Measurements from ENCODE around the gene COL12A1. TPM values are rescaled to one million over a fixed set of nuclear protein-coding genes. Genes with fewer than 3 reads are reported as not detected.

The COL12A1 gene
- total RNA-seq, 6 experiments from 2014 or later = 1.1 to 4.4 (median 3.0) TPM

DNA sequence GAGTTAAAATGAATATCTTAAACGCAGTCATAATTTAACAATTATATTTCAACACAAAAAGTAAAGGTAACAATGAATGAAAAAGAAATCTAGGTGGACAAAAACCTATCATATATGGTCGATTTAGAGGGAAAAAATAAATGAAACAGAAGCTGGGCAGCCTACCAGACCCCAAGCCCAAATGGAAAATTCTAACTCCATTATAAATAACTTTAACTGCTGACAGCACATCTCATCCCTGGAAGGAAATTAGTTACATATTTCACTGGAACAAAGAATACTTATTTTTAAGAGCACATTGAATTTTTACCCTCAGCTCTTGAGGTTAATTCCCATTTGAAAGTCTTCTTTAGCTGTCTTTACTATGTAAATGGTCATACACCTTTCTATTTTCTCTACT is 39.1 kb downstream of the COL12A1 start:
- no peak overlapping the region for H3K27ac ChIP-seq
- 33% methylated on average over 2 of the region's 2 CpGs for WGBS (ENCODE audit: insufficient coverage, low coverage, low lambda C conversion rate, missing lambda C conversion rate)
- H3K4me3 ChIP-seq = no peak overlapping the region
- intact Hi-C loops (cut with DNase I) = no loop called here
- H3K9me3 ChIP-seq = no peaks in the 10 kb centered on the region
- no peaks in the 10 kb centered on the region for H3K36me3 ChIP-seq
- DNase-seq (no peak), ATAC-seq (no peak)
- no peaks in the 10 kb centered on the region for H3K4me1 ChIP-seq
- no peaks in the 10 kb centered on the region for H3K27me3 ChIP-seq
- TF ChIP-seq POLR2A (IDR thresholded peaks at IDR 0.05) = no peak
- TF ChIP-seq, protein P1, sequence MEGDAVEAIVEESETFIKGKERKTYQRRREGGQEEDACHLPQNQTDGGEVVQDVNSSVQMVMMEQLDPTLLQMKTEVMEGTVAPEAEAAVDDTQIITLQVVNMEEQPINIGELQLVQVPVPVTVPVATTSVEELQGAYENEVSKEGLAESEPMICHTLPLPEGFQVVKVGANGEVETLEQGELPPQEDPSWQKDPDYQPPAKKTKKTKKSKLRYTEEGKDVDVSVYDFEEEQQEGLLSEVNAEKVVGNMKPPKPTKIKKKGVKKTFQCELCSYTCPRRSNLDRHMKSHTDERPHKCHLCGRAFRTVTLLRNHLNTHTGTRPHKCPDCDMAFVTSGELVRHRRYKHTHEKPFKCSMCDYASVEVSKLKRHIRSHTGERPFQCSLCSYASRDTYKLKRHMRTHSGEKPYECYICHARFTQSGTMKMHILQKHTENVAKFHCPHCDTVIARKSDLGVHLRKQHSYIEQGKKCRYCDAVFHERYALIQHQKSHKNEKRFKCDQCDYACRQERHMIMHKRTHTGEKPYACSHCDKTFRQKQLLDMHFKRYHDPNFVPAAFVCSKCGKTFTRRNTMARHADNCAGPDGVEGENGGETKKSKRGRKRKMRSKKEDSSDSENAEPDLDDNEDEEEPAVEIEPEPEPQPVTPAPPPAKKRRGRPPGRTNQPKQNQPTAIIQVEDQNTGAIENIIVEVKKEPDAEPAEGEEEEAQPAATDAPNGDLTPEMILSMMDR (IDR thresholded peaks at IDR 0.05) = no peak

DNA sequence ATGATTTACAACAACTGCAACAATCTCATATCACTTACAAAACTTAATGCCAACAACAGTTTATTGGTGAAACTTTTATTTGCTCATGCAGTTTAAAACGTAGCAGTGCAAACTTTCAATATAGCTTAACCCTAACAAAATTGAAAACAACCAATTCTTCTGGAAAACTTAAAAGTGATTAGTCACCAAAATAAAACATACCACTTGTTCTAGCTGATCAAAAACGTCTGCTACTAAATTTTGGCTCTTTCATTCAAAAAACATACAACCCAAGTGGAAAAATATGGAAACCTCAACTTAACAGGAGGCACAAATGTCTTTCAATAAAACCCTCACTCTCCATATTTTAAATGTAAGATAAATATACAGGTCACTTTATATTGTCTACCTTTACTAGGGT is 39.6 kb downstream of the COL12A1 start:
- TF ChIP-seq POLR2A (IDR thresholded peaks at IDR 0.05) = no peak
- TF ChIP-seq, protein P1 (IDR thresholded peaks at IDR 0.05) = no peak
- no peaks in the 10 kb centered on the region for H3K4me1 ChIP-seq
- ATAC-seq (no peak), DNase-seq (no peak)
- H3K27ac ChIP-seq = no peak overlapping the region
- H3K27me3 ChIP-seq = no peaks in the 10 kb centered on the region
- H3K36me3 ChIP-seq = no peaks in the 10 kb centered on the region
- WGBS (ENCODE audit: insufficient coverage, low coverage, low lambda C conversion rate, missing lambda C conversion rate) = 18% methylated on average over 2 of the region's 2 CpGs
- H3K4me3 ChIP-seq = no peak overlapping the region
- intact Hi-C loops (cut with DNase I) = no loop called here
- no peaks in the 10 kb centered on the region for H3K9me3 ChIP-seq

GRCh38 chr6:75158176-75158575 is 47.7 kb downstream of the COL12A1 start:
- no peaks in the 10 kb centered on the region for H3K27me3 ChIP-seq
- no peak overlapping the region for H3K4me3 ChIP-seq
- intact Hi-C loops (cut with DNase I) = no loop called here
- H3K36me3 ChIP-seq = no peaks in the 10 kb centered on the region
- no peaks in the 10 kb centered on the region for H3K4me1 ChIP-seq
- TF ChIP-seq, protein P1 (IDR thresholded peaks at IDR 0.05) = no peak
- no peak for TF ChIP-seq POLR2A (IDR thresholded peaks at IDR 0.05)
- H3K27ac ChIP-seq = no peak overlapping the region
- ATAC-seq = no peak
- no peaks in the 10 kb centered on the region for H3K9me3 ChIP-seq
- DNase-seq = no peak

DNA sequence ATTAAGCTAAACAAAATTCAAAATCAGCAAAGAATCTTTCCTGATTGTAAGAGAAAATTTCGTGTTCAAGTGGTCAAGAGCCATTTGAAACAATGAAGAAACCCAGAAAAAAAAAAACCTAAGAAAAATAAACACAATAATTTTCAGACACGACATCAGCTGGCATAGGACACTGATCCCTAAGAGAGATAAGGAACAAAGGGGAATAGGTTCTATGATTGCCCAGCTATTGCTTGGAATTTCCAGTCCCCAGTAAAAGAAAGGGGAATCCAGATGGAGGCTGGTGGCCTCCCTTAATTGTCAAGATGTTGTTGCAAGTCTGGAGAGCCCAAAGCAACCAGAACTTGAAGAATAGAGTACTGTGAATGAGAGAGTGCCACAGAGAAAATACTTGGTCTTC is 48.5 kb downstream of the COL12A1 start:
- WGBS (ENCODE audit: insufficient coverage, low coverage, low lambda C conversion rate, missing lambda C conversion rate) = 34% methylated on average over 2 of the region's 2 CpGs
- H3K27me3 ChIP-seq = no peaks in the 10 kb centered on the region

More for the DNA sequence above, 48.5 kb downstream of the COL12A1 start:
- DNase-seq (no peak), ATAC-seq (no peak)
- no peaks in the 10 kb centered on the region for H3K36me3 ChIP-seq
- TF ChIP-seq, protein P1 (IDR thresholded peaks at IDR 0.05) = no peak
- TF ChIP-seq POLR2A (IDR thresholded peaks at IDR 0.05) = no peak
- H3K4me3 ChIP-seq = no peak overlapping the region
- no peak overlapping the region for H3K27ac ChIP-seq
- intact Hi-C loops (cut with DNase I) = no loop called here
- no peaks in the 10 kb centered on the region for H3K9me3 ChIP-seq
- no peaks in the 10 kb centered on the region for H3K4me1 ChIP-seq

All from right lobe of liver (tissue), 6 donors.